SK-N-MC (cell line): Measurements from ENCODE around the gene TICRR.

Experiments
- EZH2 ChIP-seq: fragments of 200-600 bp; sonication (generic); IDR thresholded peaks from one replicate; pipeline ENCODE4 v1.6.1; 2017; ENCODE audit warnings: antibody characterized with exemption
- FOXP2 ChIP-seq: optimal IDR thresholded peaks from 2 replicates; pipeline ENCODE3; 2011; ENCODE audit warnings: mild to moderate bottlenecking, moderate library complexity; ENCODE audit not compliant: insufficient read depth; ENCODE audit errors: extremely low read length, control extremely low read depth
- POLR2AphosphoS5 ChIP-seq: IDR thresholded peaks from 2 replicates; pipeline ENCODE4 v1.6.1; 2012; ENCODE audit warnings: mild to moderate bottlenecking, low read depth, low read length, borderline replicate concordance

DNA sequence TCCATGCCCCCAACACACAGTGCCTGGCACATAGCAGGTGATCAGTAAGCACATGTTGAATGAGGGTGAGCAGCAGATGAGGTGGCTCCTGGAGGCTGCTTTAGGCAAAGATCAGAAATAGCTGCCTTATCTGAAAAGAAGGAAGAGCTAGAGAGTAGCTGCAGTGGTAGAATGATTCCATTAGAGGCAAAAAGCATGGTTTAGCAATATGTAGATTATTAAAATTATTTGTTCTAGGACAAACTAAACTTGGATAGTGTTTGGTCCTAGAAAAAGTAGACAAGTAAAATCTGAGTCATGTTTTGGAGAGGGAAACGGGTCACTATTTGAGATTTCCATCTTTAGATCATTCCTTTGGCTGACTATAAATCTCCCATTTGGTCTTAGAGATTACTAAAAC, 47.9 kb downstream of the TICRR start:
- TF ChIP-seq EZH2 (no peak), POLR2AphosphoS5 (no peak), FOXP2 (no peak)
